HCT116 (cell line): ENCODE results near the gene GLIPR1.
"Not testable (repeated sequence)": the region's sequence is repeated elsewhere in the genome, so short reads cannot be mapped to it uniquely, and the experiment has no call there.

ENCODE experiments used
- ATF3 ChIP-seq: IDR thresholded peaks from 2 replicates; pipeline ENCODE4 v1.6.1; 2012
- CTCF ChIP-seq, 3 experiments: fragments of 200-600 bp in 1 of 3; sonication (generic) in 1 of 3; IDR thresholded peaks in 2 of 3; conservative IDR thresholded peaks in 1 of 3; 2 replicates each; pipeline ENCODE4 v1.5.1; 2012 to 2017; ENCODE audit warnings: low read depth in 2 of 3, low read length in 2 of 3, antibody characterized with exemption in 1 of 3, borderline replicate concordance in 1 of 3, control low read depth in 1 of 3, mild to moderate bottlenecking in 1 of 3, mixed read lengths in 1 of 3, mixed run types in 1 of 3, moderate library complexity in 1 of 3; ENCODE audit not compliant: insufficient read depth in 1 of 3
- ELF1 ChIP-seq: IDR thresholded peaks from 2 replicates; pipeline ENCODE4 v1.6.1; 2012; ENCODE audit warnings: low read depth, borderline replicate concordance
- EZH2 ChIP-seq: fragments of 200-600 bp; sonication (generic); IDR thresholded peaks from 2 replicates; pipeline ENCODE4 v1.6.1; 2017; ENCODE audit warnings: antibody characterized with exemption, mixed run types
- POLR2A ChIP-seq: IDR thresholded peaks from 2 replicates; pipeline ENCODE4 v1.7.0; 2011; ENCODE audit warnings: borderline replicate concordance; ENCODE audit not compliant: insufficient read depth, insufficient read length; ENCODE audit errors: extremely low read depth
- POLR2AphosphoS5 ChIP-seq: IDR thresholded peaks from 2 replicates; pipeline ENCODE4 v1.6.1; 2011; ENCODE audit warnings: mild to moderate bottlenecking, low read depth, low read length, moderate library complexity
- RAD21 ChIP-seq: IDR thresholded peaks from 2 replicates; pipeline ENCODE4 v1.6.1; 2012; ENCODE audit warnings: low read depth, mild to moderate bottlenecking
- SIN3A ChIP-seq: IDR thresholded peaks from 2 replicates; pipeline ENCODE4 v1.6.1; 2012; ENCODE audit warnings: low read depth
- SRF ChIP-seq: IDR thresholded peaks from 2 replicates; pipeline ENCODE4 v1.6.1; 2012; ENCODE audit warnings: low read depth
- YY1 ChIP-seq: IDR thresholded peaks from 2 replicates; pipeline ENCODE4 v1.6.1; 2011; ENCODE audit warnings: low read length, low read depth, moderate library complexity, mild to moderate bottlenecking; ENCODE audit not compliant: insufficient replicate concordance; ENCODE audit errors: extremely low read depth
- ZBTB33 ChIP-seq: IDR thresholded peaks from 2 replicates; pipeline ENCODE4 v1.6.1; 2011; ENCODE audit warnings: mild to moderate bottlenecking, low read length, moderate library complexity; ENCODE audit not compliant: insufficient replicate concordance; ENCODE audit errors: extremely low read depth
- ZNF274 ChIP-seq: fragments of 200-500 bp; sonication (Bioruptor generic); IDR thresholded peaks from 2 replicates; pipeline ENCODE4 v1.6.1; 2014; ENCODE audit warnings: mild to moderate bottlenecking, low read depth, low read length, inconsistent platforms

GRCh38 chr12:75484450-75484849 is 3.9 kb downstream of the GLIPR1 start:
- TF ChIP-seq CTCF (IDR thresholded peaks at IDR 0.05 in 2 of 3, conservative IDR thresholded peaks at IDR 0.05 in 1 of 3; ENCODE audit: borderline replicate concordance in 1 of 3, insufficient read depth in 1 of 3, low read depth in 2 of 3, low read length in 2 of 3); EZH2; POLR2A; ELF1; SRF; ATF3; POLR2AphosphoS5; YY1; RAD21; SIN3A; ZNF274; ZBTB33: not testable (repeated sequence)
